Fibroblast of mammary gland (primary cell): Measurements from ENCODE around the gene STMP1.
"Not testable (repeated sequence)": the region's sequence is repeated elsewhere in the genome, so short reads cannot be mapped to it uniquely, and the experiment has no call there.

Experiments used
- DNase-seq: peaks from one replicate; pipeline ENCODE4 v3.0.0-alpha.2; 2010; ENCODE audit warnings: low read depth
- H3K4me3 ChIP-seq: 2 replicates; pipeline ENCODE4 v1.5.1; 2011; ENCODE audit warnings: low read depth, mild to moderate bottlenecking, low read length, moderate library complexity; ENCODE audit not compliant: control insufficient read depth
- TF ChIP-seq, protein P1 (sequence below): conservative IDR thresholded peaks from 2 replicates; pipeline ENCODE4 v1.5.1; 2011; ENCODE audit warnings: low read depth, low read length, inconsistent platforms; ENCODE audit not compliant: control insufficient read depth, insufficient read depth

The STMP1 gene

GRCh38 chr7:135634191-135634878, 28.0 kb upstream of the STMP1 start:
- TF ChIP-seq, protein P1, sequence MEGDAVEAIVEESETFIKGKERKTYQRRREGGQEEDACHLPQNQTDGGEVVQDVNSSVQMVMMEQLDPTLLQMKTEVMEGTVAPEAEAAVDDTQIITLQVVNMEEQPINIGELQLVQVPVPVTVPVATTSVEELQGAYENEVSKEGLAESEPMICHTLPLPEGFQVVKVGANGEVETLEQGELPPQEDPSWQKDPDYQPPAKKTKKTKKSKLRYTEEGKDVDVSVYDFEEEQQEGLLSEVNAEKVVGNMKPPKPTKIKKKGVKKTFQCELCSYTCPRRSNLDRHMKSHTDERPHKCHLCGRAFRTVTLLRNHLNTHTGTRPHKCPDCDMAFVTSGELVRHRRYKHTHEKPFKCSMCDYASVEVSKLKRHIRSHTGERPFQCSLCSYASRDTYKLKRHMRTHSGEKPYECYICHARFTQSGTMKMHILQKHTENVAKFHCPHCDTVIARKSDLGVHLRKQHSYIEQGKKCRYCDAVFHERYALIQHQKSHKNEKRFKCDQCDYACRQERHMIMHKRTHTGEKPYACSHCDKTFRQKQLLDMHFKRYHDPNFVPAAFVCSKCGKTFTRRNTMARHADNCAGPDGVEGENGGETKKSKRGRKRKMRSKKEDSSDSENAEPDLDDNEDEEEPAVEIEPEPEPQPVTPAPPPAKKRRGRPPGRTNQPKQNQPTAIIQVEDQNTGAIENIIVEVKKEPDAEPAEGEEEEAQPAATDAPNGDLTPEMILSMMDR, result no peak
- no peak overlapping the region for H3K4me3 ChIP-seq
- DNase-seq, result no peak

- not testable (repeated sequence) for H3K4me3 ChIP-seq, DNase-seq
Observed at GRCh38 chr7:135639690-135640089, 22.6 kb upstream of the STMP1 start.

DNA sequence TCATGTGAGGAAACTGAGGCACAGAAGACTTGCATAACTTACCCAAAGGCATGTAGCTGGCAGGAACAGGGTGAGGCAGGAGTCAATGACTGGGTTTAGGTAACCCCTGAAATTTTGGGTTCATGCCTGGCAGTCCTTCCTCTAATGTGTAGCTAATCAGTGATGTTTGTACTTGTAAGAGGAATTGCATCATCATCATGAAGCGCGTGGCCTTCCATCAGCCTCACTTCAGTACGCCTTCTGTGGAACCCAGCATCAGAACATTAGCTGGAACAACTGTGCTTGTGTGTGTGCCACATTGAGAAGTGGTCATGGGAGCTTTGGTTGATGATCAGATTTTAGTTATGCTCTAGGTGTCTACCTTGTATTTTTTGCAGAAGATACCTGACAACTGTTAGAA, 18.2 kb upstream of the STMP1 start:
- TF ChIP-seq, protein P1, result no peak
- no peak overlapping the region for H3K4me3 ChIP-seq
- DNase-seq, result no peak

DNA sequence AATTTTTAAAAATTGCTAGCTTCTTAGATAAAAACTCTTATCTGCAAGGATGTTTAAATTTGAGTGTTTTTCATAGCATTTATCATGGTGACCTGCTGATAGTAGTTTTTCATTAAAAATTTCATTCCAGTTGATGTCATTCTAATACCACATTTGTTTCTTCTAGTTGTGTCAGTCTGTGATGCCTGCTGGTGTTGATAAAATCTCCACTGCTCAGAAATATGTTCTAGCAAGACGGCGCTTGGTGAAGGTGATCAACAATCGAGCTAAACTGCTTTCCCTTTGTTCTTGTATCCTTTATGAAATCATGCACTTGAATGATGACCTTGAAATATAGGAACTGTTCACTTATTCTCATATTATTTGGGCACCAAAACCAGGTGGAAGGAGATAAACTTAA, 17.6 kb upstream of the STMP1 start:
- no peak for DNase-seq
- TF ChIP-seq, protein P1, result no peak
- no peak overlapping the region for H3K4me3 ChIP-seq

GRCh38 chr7:135645296-135645904, 16.9 kb upstream of the STMP1 start:
- peak; percentile 58 for DNase-seq
- TF ChIP-seq, protein P1, result peak; percentile 76
- no peak overlapping the region for H3K4me3 ChIP-seq

- H3K4me3 ChIP-seq, result no peak overlapping the region
- DNase-seq, result no peak
- TF ChIP-seq, protein P1, result no peak
Observed at GRCh38 chr7:135647755-135648154, 14.6 kb upstream of the STMP1 start.

GRCh38 chr7:135648235-135648634, 14.1 kb upstream of the STMP1 start:
- TF ChIP-seq, protein P1, result no peak
- no peak for DNase-seq
- H3K4me3 ChIP-seq, result no peak overlapping the region
